Liver (tissue), 9 donors: ENCODE measurements around the gene KCNQ5. TPM values are rescaled to one million over a fixed set of nuclear protein-coding genes. Genes with fewer than 3 reads are reported as not detected.

Source experiments
- DNase-seq: peaks from one replicate; pipeline ENCODE4 v3.0.0-alpha.2; 2017; ENCODE audit warnings: low spot score
- H3K27ac ChIP-seq, 2 donors: one replicate each; pipeline ENCODE4 v1.7.0; 2013; ENCODE audit warnings: inconsistent platforms in 2 of 2, low read length in 2 of 2, control low read depth in 1 of 2, low read depth in 1 of 2, mild to moderate bottlenecking in 1 of 2
- H3K27me3 ChIP-seq, 4 donors: one replicate each; pipeline versions ENCODE4 v1.6.1 to v1.7.0; 2013; ENCODE audit warnings: low read length in 3 of 4, inconsistent platforms in 1 of 4, mild to moderate bottlenecking in 1 of 4, moderate library complexity in 1 of 4; ENCODE audit not compliant: control insufficient read depth in 4 of 4, insufficient read depth in 4 of 4
- H3K36me3 ChIP-seq, 4 donors: one replicate each; pipeline versions ENCODE4 v1.6.1 to v1.7.0; 2013; ENCODE audit warnings: low read length in 3 of 4, mild to moderate bottlenecking in 3 of 4, low read depth in 1 of 4, moderate library complexity in 1 of 4; ENCODE audit not compliant: control insufficient read depth in 4 of 4, insufficient read depth in 3 of 4
- H3K4me1 ChIP-seq, 4 donors: one replicate each; pipeline versions ENCODE4 v1.6.1 to v1.7.0; 2013; ENCODE audit warnings: low read length in 3 of 4, mild to moderate bottlenecking in 3 of 4, moderate library complexity in 1 of 4; ENCODE audit not compliant: control insufficient read depth in 4 of 4, insufficient read depth in 4 of 4
- H3K4me3 ChIP-seq, 3 donors: one replicate each; pipeline versions ENCODE4 v1.6.1 to v1.7.0; 2013; ENCODE audit warnings: low read length in 3 of 3, control low read depth in 1 of 3, low read depth in 1 of 3, mild to moderate bottlenecking in 1 of 3
- H3K9ac ChIP-seq, 2 donors: one replicate each; pipeline ENCODE4 v1.7.0; 2013; ENCODE audit warnings: low read length in 2 of 2, mild to moderate bottlenecking in 2 of 2, moderate library complexity in 2 of 2, control low read depth in 1 of 2, low read depth in 1 of 2
- H3K9me3 ChIP-seq, 4 donors: one replicate each; pipeline versions ENCODE4 v1.6.1 to v1.7.0; 2013; ENCODE audit warnings: low read length in 3 of 4; ENCODE audit not compliant: control insufficient read depth in 4 of 4
- CTCF ChIP-seq: fragments of 150-350 bp; IDR thresholded peaks from 2 replicates; pipeline ENCODE4 v1.5.1; 2017; ENCODE audit warnings: improper control_type of control experiment, low read depth, low read length; ENCODE audit not compliant: missing input control
- EGR1 ChIP-seq, 2 donors: IDR thresholded peaks; 2 replicates each; pipeline ENCODE4 v1.6.1; 2016 to 2018; ENCODE audit warnings: antibody characterized with exemption in 2 of 2, low read depth in 2 of 2
- FOXA1 ChIP-seq: IDR thresholded peaks from 2 replicates; pipeline ENCODE4 v1.6.1; 2016; ENCODE audit warnings: antibody characterized with exemption
- FOXA2 ChIP-seq: IDR thresholded peaks from 2 replicates; pipeline ENCODE4 v1.6.1; 2016; ENCODE audit warnings: antibody characterized with exemption
- GABPA ChIP-seq, 2 donors: IDR thresholded peaks in 1 of 2; conservative IDR thresholded peaks in 1 of 2; 2 replicates each; pipeline ENCODE4 v1.6.1; 2016; ENCODE audit warnings: antibody characterized with exemption in 2 of 2, mild to moderate bottlenecking in 1 of 2, moderate library complexity in 1 of 2
- HNF4A ChIP-seq, 2 donors: conservative IDR thresholded peaks; 2 replicates each; pipeline ENCODE4 v1.6.1; 2016; ENCODE audit warnings: antibody characterized with exemption in 2 of 2, mild to moderate bottlenecking in 2 of 2
- HNF4G ChIP-seq: IDR thresholded peaks from 2 replicates; pipeline ENCODE4 v1.6.1; 2016; ENCODE audit warnings: antibody characterized with exemption
- JUND ChIP-seq, 2 donors: IDR thresholded peaks; 2 replicates each; pipeline ENCODE4 v1.6.1; 2016; ENCODE audit warnings: antibody characterized with exemption in 2 of 2
- MAX ChIP-seq: IDR thresholded peaks from 2 replicates; pipeline ENCODE4 v1.6.1; 2016; ENCODE audit warnings: antibody characterized with exemption
- NR2F2 ChIP-seq: IDR thresholded peaks from 2 replicates; pipeline ENCODE4 v1.6.1; 2016; ENCODE audit warnings: antibody characterized with exemption
- RAD21 ChIP-seq, 2 donors: IDR thresholded peaks; 2 replicates each; pipeline ENCODE4 v1.6.1; 2016; ENCODE audit warnings: antibody characterized with exemption in 2 of 2, mild to moderate bottlenecking in 2 of 2
- RXRA ChIP-seq, 2 donors: IDR thresholded peaks; 2 replicates each; pipeline ENCODE4 v1.6.1; 2017 to 2018; ENCODE audit warnings: antibody characterized with exemption in 2 of 2, mild to moderate bottlenecking in 1 of 2
- SP1 ChIP-seq: IDR thresholded peaks from 2 replicates; pipeline ENCODE4 v1.6.1; 2018; ENCODE audit warnings: antibody characterized with exemption, mild to moderate bottlenecking
- TAF1 ChIP-seq: conservative IDR thresholded peaks from 2 replicates; pipeline ENCODE4 v1.6.1; 2016; ENCODE audit warnings: antibody characterized with exemption, mild to moderate bottlenecking
- YY1 ChIP-seq: IDR thresholded peaks from 2 replicates; pipeline ENCODE4 v1.6.1; 2016; ENCODE audit warnings: antibody characterized with exemption, mild to moderate bottlenecking
- WGBS: extraction: QIAGEN DNeasy Blood & Tissue Kit; methylation state at CpG from one replicate; pipeline ENCODE4 v1.1.7; 2013; 5-methylcytosine and 5-hydroxymethylcytosine counted together
- polyA plus RNA-seq, 2 donors: library from polyadenylated mRNA; stranded (reverse) in 1 of 2; unstranded in 1 of 2; fragments of 200-250 nt in 1 of 2; fragments of >200 nt in 1 of 2; fragmentation: Nextera tagmentation in 1 of 2; extraction: Ambion mirVana in 1 of 2; gene quantifications; one replicate each; pipeline versions ENCODE4 v1.2.1 to v1.2.3, GENCODE V29; 2013 to 2015
- total RNA-seq, 2 donors: library from RNA; depleted of rRNA; stranded (reverse); fragments of >200 nt; gene quantifications; one replicate each; pipeline ENCODE4 v1.2.3, GENCODE V29; 2014
- TF ChIP-seq, protein P1 (sequence below): IDR thresholded peaks from 2 replicates; pipeline ENCODE4 v1.6.1; 2016; ENCODE audit warnings: antibody characterized with exemption
- TF ChIP-seq, protein P2 (sequence below): IDR thresholded peaks from 2 replicates; pipeline ENCODE4 v1.6.1; 2016; ENCODE audit warnings: antibody characterized with exemption
- TF ChIP-seq, protein P3 (sequence below): IDR thresholded peaks from 2 replicates; pipeline ENCODE4 v1.6.1; 2016; ENCODE audit warnings: antibody characterized with exemption, mild to moderate bottlenecking
- donor health status: healthy.
- donor health status: healthy.
- donor health status: healthy.
- donor health status: healthy.
- donor health status: healthy.

Gene KCNQ5
- total and polyA plus RNA-seq, 4 donors, result 0.02 to 1.1 (median 0.15) TPM

DNA sequence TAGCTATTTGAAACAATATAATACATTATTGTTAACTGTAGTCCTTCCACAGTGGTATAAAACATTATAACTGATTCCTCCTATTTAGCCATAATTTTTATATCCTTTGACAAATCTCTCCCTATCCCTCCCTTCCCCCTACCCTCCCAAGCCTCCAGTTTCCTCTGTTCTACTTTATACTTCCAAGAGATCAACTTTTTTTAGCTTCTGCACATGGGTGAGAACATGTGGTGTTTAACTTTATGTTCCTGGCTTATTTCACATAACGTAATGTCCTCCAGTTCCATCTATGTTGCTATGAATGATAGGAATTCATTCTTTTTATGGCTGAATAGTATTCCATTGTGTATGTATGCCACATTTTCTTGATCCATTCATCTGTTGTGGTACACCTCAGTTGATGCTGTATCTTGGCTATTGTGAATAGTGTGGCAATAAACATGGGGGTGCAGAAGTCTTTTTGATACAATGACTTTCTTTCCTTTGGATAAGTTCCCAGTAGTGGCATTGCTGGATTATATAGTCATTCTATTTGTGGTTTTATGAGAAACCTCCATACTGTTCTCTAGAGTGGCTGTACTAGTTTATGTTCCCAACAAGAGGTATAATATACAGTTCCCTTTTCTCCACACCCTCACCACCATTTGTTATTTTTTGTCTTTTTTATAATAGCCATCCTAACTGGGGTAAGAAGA lies 205.0 kb downstream of the KCNQ5 start:
- Histone ChIP-seq H3K27ac (no peak overlapping the region), H3K27me3 (no peaks in the 10 kb centered on the region), H3K9ac (no peak overlapping the region), H3K36me3 (no peaks in the 10 kb centered on the region), H3K4me1 (no peaks in the 10 kb centered on the region), H3K9me3 (no peaks in the 10 kb centered on the region), H3K4me3 (no peak overlapping the region)
- 57% methylated on average over 1 of the region's 1 CpG for WGBS
- no peak for DNase-seq
- TF ChIP-seq RXRA (IDR thresholded peaks at IDR 0.05) (no peak), NR2F2 (no peak), FOXA2 (no peak), HNF4G (no peak), RAD21 (IDR thresholded peaks at IDR 0.05) (no peak), CTCF (no peak), TAF1 (no peak), GABPA (IDR thresholded peaks at IDR 0.05 in 1 of 2, conservative IDR thresholded peaks at IDR 0.05 in 1 of 2) (no peak), YY1 (no peak), FOXA1 (no peak), EGR1 (IDR thresholded peaks at IDR 0.05; ENCODE audit: low read depth in 2 of 2) (no peak), MAX (no peak), HNF4A (conservative IDR thresholded peaks at IDR 0.05) (no peak), SP1 (no peak), JUND (IDR thresholded peaks at IDR 0.05) (no peak)
- TF ChIP-seq, protein P1, sequence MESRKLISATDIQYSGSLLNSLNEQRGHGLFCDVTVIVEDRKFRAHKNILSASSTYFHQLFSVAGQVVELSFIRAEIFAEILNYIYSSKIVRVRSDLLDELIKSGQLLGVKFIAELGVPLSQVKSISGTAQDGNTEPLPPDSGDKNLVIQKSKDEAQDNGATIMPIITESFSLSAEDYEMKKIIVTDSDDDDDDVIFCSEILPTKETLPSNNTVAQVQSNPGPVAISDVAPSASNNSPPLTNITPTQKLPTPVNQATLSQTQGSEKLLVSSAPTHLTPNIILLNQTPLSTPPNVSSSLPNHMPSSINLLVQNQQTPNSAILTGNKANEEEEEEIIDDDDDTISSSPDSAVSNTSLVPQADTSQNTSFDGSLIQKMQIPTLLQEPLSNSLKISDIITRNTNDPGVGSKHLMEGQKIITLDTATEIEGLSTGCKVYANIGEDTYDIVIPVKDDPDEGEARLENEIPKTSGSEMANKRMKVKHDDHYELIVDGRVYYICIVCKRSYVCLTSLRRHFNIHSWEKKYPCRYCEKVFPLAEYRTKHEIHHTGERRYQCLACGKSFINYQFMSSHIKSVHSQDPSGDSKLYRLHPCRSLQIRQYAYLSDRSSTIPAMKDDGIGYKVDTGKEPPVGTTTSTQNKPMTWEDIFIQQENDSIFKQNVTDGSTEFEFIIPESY, result no peak
- TF ChIP-seq, protein P2, sequence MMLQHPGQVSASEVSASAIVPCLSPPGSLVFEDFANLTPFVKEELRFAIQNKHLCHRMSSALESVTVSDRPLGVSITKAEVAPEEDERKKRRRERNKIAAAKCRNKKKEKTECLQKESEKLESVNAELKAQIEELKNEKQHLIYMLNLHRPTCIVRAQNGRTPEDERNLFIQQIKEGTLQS, result no peak
- TF ChIP-seq, protein P3, sequence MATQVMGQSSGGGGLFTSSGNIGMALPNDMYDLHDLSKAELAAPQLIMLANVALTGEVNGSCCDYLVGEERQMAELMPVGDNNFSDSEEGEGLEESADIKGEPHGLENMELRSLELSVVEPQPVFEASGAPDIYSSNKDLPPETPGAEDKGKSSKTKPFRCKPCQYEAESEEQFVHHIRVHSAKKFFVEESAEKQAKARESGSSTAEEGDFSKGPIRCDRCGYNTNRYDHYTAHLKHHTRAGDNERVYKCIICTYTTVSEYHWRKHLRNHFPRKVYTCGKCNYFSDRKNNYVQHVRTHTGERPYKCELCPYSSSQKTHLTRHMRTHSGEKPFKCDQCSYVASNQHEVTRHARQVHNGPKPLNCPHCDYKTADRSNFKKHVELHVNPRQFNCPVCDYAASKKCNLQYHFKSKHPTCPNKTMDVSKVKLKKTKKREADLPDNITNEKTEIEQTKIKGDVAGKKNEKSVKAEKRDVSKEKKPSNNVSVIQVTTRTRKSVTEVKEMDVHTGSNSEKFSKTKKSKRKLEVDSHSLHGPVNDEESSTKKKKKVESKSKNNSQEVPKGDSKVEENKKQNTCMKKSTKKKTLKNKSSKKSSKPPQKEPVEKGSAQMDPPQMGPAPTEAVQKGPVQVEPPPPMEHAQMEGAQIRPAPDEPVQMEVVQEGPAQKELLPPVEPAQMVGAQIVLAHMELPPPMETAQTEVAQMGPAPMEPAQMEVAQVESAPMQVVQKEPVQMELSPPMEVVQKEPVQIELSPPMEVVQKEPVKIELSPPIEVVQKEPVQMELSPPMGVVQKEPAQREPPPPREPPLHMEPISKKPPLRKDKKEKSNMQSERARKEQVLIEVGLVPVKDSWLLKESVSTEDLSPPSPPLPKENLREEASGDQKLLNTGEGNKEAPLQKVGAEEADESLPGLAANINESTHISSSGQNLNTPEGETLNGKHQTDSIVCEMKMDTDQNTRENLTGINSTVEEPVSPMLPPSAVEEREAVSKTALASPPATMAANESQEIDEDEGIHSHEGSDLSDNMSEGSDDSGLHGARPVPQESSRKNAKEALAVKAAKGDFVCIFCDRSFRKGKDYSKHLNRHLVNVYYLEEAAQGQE, result no peak
